NCI-H1436 treated with DMSO at 0.1 percent for 48 hours (cell line): ENCODE data around the gene CISTR.
A peak's percentile ranks its signal among the peaks of the same experiment; 100 is the strongest.

Experiments used
- DNase-seq: peaks from one replicate; lab custom pipeline; 2025; lab: John Stamatoyannopoulos, UW

Gene CISTR

GRCh38 chr12:53743266-53744129 is 8.3 kb downstream of the CISTR start:
- no peak for DNase-seq

GRCh38 chr12:53740130-53740491 is 11.7 kb downstream of the CISTR start:
- no peak for DNase-seq

- no peak for DNase-seq
Observed at GRCh38 chr12:53739214-53740129, 12.3 kb downstream of the CISTR start.

DNA sequence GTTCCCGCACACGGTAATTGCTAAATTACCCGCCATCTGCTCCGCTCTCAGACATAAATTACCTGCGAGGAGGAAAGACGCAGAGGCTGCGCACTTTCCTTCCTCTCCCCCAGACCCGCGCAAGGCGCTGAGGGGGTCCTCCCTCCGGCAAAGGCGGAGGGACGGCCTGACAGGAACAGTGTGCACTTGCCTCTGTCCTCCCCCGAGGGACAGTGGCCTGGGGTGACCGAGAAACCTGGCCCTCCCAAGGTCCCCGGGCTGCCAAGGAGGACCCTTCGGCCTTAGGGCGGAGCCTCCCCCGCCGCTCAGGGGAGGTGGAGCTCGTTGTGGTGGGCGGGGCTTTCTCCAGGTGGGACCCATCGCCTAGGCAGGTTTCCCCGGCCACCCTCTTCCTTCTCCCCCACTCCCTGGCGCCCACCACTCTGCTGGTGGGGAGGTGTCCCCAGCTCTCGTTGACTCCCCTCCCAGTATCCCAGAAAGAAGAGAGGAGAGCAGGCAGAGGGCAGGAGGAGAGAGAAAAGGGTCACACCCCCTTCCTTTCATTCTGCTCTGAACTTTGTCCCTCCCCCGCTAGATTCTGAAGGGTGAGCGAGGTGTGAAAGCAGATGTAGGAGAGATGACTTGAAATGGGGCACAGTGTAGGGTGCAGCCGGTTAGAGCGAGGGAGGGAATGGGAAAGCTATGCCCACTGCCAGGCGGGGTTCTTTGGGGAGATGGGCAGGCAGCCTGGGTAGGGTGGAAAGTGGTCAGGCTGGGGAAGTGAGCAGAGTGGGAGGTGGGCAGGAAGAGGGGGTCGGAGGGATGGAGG is 13.2 kb downstream of the CISTR start:
- no peak for DNase-seq

DNA sequence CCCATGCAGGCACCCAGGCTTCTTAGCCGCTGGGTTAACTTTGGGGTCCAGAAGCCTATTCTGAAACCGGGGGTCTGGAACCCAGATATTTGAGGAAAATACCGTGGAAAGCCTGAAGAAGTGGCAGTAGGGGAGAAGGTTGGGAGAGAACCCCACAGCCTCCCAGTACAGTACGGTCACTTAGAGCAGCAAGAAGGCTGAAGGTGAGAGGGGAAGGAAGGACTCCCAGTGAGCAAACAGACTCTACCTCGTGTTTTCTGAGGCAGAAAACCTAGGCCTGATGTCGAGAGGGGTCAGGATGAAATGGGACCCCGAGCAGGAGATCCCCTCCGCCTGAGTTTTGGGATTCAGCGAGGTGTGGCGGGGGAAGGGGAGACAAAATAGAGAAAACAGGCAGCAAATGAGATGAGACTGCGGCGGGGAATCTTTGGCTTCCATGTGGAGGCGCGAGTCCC is 13.8 kb downstream of the CISTR start:
- no peak for DNase-seq

GRCh38 chr12:53737093-53737808 is 14.5 kb downstream of the CISTR start:
- no peak for DNase-seq

GRCh38 chr12:53736592-53736991 is 15.2 kb downstream of the CISTR start:
- DNase-seq = no peak

GRCh38 chr12:53735556-53735955 is 16.2 kb downstream of the CISTR start:
- no peak for DNase-seq

- no peak for DNase-seq
Observed at GRCh38 chr12:53734425-53734824, 17.4 kb downstream of the CISTR start.

GRCh38 chr12:53733807-53734200 is 18.0 kb downstream of the CISTR start:
- DNase-seq = no peak

- no peak for DNase-seq
Observed at GRCh38 chr12:53733051-53733806, 18.6 kb downstream of the CISTR start.

- no peak for DNase-seq
Observed at GRCh38 chr12:53729644-53730043, 22.1 kb downstream of the CISTR start.

DNA sequence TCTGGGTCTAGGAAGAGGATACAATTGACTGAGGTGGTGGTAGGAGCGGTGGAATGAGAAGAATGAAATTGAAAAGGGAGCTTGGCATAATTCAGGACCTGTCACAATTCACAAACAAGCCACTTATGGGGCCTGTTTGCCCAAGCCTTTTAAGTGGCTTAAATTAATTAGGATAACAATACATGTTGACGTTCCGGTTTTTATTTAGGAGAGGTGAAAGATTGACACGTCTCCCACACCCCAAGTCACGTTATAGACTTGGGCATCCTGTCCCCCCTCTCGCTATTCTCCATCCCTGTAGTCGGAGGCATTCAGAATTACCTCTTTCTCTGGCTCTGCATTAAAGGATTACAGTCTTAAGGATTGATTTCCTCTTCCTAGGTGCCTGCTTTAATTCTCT is 23.6 kb downstream of the CISTR start:
- DNase-seq = no peak

- DNase-seq = peak; percentile 96
Observed at GRCh38 chr12:53727310-53728041, 24.3 kb downstream of the CISTR start, which contains the start of gene CALCOCO1. Gene CALCOCO1, minus strand, starts transcription at chr12:53727452. Its CDS starts 2,210 bp downstream, at chr12:53725242.

DNA sequence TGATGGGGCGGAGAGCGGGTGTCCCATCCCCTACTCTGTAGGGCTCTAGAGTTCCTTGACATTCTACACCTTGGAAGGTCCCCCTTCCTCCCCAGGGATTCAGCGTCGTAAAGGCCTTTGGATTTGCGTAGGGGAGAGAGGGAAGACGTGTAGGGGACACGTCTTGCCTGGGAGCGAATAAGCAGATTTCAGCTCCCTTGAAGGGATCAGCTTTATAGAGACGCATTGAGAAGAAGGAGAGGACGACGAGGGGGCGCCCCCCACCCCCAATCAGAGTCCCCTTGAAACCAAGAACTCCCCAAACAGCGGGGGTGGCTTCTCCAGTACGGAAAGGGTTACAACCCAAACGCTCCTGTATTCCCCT is 24.9 kb downstream of the CISTR start:
- DNase-seq = no peak

DNA sequence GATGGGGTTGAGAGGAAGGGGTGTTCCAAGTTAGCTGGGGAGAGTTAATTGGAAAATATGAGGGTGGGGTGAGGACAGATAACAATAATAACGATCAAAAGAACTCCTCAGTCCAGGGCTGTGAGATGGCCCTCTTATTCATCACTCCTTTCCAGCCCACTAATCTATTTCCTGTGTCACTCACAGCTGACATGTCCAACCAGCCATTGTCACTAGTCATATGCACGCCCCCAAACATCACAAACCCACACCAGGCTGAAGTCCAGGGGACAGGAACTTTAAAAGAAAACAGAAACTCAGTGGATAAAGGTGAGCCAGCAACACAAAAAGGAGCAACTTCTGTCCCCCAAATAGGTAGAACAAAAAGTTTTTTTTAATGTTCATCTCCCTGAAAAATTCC is 25.4 kb downstream of the CISTR start:
- no peak for DNase-seq

- DNase-seq = no peak
Observed at GRCh38 chr12:53725824-53726223, 26.0 kb downstream of the CISTR start.

GRCh38 chr12:53722450-53723041 is 29.2 kb downstream of the CISTR start:
- no peak for DNase-seq

GRCh38 chr12:53720946-53721345 is 30.8 kb downstream of the CISTR start:
- no peak for DNase-seq

GRCh38 chr12:53719649-53720048 is 32.1 kb downstream of the CISTR start:
- DNase-seq = no peak
